HG03045 (cell line): ENCODE results near the gene LEPR.
"Not testable (repeated sequence)": the region's sequence is repeated elsewhere in the genome, so short reads cannot be mapped to it uniquely, and the experiment has no call there.

Experiments used
- ATAC-seq: cut with Tn5 transposase; IDR thresholded peaks from one replicate; pipeline ENCODE4 v1.9.1; 2021; ENCODE audit warnings: mild to moderate bottlenecking, moderate library complexity; ENCODE audit not compliant: unreplicated experiment

LEPR gene

DNA sequence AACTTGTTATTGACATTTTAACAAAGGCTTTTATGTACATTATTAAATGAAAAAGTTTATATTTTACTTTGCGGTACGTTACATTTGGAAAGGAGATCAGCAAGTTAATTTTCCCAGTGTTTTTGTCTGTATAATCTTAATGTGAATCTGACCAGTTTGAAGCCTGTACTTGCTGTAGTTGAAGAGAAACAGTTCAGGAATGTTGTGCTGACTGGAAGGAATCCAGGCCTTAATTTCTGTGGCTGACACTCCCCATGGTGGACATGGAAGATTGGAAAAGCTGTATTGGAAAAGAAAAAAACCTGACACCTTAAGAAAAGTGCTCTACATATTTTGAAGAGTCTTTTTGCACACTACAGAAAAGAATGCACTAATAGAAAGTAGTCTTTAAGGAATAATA, 15.5 kb downstream of the LEPR start:
- no peak for ATAC-seq

DNA sequence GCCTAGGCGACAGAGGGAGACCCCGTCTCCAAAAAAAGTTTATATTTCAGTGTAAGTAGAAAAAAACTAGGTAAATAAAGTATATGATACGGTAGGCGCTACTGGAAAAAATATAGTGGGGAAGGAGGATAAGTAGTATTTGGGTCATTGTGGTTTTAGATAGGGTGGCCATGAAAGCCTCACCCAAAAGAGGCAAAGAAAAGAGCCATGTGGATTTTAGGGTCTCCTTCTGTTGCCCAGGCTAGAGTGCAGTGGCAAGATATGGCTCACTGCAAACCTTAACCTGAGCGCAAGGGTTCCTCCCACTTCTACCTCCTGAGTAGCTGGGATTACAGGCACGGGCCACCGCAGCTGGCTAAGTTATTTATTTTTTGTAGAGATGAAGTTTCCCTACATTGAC, 17.1 kb downstream of the LEPR start:
- ATAC-seq, result no peak

- ATAC-seq, result no peak
These were observed 19.9 kb downstream of the LEPR start for GRCh38 chr1:65440322-65440900.

DNA sequence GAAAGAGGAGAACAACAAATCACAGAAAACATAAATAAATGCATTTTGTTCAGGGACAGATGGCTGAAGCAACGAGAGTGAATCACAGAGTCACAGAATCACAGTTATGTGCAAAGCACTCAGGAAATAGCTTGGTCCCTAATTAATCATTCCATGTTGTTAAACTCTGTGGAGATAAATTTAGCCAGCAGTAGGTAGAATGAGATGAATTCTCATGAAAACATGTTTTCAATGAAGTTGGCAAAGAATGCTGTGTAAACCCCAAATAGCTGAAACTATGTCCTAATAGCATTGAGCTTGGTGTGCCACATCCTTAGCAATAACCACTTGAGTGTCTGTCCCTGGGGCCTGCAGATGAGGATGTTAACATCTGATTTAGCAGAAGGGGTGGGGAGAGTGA, 20.4 kb downstream of the LEPR start:
- no peak for ATAC-seq

DNA sequence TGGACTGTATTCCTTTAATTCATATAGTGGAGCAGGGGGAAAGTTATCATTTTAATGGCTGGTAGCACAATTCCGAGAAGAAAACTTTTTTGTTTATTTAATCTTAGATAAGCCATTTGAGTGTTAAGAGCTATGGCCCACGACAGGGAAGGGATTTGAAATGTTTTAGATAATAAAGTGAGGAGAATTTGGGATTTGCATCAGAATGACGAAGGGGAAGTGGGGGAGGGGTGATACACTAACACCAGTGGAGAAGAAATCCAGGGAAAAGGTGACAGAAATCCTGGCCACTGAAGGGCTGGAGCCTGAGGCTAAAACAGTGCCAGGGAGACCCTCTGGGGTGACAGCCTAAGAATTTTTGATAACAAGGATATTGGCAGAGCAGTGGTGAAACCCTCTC, 21.0 kb downstream of the LEPR start:
- ATAC-seq, result no peak

DNA sequence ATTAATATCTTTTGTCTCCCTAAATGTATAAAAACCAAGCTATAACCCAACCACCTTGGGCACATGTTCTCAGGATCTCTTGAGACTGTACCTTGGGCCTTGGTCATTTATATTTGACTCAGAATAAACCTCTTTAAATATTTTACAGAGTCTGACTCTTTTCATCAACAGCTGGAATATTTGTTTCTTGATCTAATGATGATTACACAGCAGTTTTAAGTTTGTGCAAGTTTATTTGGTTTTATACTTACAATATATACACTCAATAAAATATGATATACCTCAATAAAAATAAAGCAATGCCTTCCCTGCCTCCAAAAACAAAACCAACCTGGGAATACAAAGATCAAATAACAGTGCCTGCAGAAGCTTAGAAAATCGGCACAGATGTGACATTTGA, 22.0 kb downstream of the LEPR start:
- ATAC-seq, result no peak

DNA sequence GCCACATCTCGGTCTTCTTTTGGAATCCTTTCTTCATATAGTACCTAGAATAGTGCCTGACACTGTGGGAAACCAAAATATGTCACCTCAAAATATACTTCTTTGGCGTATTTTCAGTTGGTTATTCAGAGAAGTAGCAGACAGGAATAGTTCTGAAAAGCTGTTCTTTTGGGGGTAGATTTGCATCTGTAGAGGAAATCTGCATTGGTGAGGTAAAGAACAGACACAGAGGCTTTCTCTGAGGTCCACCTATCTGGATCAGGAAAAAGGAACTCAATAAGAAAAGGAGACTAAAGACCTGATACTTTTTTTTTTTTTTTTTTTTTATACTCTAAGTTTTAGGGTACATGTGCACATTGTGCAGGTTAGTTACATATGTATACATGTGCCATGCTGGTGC, 23.2 kb downstream of the LEPR start:
- no peak for ATAC-seq

- ATAC-seq, result no peak
These were observed 23.7 kb downstream of the LEPR start for GRCh38 chr1:65444128-65444640.

GRCh38 chr1:65445837-65446236, 25.4 kb downstream of the LEPR start:
- ATAC-seq, result no peak

- ATAC-seq, result no peak
These were observed 28.9 kb downstream of the LEPR start for GRCh38 chr1:65449214-65449823.

DNA sequence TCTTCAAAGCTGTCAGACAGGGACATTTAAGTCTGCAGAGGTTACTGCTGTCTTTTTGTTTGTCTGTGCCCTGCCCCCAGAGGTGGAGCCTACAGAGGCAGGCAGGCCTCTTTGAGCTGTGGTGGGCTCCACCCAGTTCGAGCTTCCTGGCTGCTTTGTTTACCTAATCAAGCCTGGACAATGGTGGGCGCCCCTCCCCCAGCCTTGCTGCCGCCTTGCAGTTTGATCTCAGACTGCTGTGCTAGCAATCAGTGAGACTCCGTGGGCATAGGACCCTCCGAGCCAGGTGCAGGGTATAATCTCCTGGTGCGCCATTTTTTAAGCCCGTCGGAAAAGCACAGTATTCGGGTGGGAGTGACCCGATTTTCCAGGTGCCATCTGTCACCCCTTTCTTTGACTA, 35.2 kb downstream of the LEPR start:
- ATAC-seq, result not testable (repeated sequence)

DNA sequence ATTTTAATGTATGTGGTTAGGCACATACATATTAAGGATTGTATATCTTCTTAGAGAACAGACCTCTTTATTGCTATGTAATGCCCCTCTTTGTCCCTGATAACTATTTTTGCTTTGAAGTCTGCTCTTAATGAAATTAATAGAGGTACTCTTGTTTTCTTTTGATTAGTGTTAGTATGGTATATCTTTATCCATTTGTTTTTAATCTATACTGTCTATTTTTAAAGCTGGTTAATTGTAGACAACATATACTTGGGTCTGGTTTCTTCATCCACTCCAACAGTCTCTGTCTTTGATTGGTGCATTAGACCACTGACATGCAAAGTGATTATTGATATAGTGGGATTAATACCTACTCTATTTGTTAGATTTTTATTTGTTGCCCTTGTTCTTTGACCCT, 36.0 kb downstream of the LEPR start:
- ATAC-seq, result no peak

GRCh38 chr1:65457868-65458267, 37.4 kb downstream of the LEPR start:
- no peak for ATAC-seq

DNA sequence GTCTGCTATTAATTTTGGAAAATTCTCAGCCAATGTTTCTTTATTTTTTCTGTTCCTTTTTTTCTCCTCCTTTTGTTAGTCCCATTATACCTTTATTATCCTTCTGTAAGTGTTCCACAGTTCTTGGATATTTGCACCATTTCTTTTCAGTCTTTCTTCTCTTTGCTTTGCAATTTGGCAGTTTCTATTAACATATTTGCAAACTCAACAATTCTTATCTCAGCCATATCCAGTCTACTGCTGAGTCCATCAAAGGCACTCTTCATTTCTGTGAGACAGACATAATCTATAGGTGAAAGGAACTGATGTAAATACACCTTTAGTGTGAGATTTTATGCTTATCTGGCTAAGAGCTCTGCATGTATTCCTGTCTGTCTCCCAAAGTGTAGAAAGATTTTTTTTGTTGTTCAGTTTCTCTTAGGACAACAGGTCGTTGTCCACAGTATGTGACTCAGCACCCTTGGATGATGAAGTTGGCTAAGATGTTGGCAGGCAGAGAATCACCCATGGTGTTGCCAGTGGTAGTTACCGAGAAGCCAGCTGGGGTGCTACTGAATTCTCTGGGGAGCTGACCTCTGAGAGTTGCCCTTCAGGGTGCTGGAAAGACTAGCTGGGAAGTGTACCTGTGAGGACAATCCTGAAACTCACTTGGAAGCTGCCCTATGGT, 38.4 kb downstream of the LEPR start:
- no peak for ATAC-seq

DNA sequence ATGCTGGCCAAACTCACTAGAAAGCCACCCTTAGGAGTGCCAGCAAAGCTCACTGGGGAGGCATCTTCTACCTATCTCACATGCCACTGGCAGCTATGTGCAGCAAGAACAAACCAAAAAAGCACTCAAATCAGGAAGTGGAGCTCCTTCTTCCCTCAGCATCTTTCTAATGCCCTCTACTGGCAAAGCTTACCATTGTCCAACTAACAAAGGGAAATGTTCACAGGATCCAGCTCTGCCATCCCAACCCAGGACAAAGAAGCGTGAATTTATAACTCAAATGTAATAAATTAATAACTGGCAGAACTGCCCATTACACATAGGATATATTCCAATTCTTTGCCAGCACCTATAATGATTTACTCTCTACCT, 38.9 kb downstream of the LEPR start:
- no peak for ATAC-seq

DNA sequence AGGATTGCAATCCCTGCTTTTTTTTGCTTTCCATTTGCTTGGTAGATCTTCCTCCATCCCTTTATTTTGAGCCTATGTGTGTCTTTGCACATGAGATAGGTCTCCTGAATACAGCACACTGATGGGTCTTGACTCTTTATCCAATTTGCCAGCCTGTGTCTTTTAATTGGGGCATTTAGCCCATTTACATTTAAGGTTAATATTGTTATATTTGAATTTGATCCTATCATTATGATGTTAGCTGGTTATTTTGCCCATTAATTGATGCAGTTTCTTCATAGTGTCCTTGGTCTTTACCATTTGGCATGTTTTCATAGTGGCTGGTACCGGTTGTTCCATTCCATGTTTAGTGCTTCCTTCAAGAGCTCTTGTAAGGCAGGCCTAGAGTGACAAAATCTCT, 45.4 kb downstream of the LEPR start:
- not testable (repeated sequence) for ATAC-seq

DNA sequence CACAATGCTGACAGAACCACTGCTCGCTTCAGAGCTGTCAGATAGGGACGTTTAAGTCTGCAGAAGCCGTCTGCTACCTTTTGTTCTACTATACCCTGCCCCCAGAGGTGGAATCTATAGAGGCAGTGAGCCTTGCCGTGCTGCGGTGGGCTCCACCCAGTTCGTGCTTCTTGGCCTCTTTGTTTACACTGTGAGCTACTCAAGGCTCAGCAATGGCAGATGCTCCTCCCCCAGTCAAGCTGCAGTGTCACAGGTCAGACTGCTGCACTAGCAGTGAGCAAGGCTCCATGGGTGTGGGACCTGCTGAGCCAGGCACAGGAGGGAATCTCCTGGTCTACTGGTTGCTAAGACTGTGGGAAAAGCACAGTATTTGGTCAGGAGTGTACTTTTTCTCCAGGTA, 47.1 kb downstream of the LEPR start:
- no peak for ATAC-seq

- ATAC-seq, result no peak
These were observed 48.8 kb downstream of the LEPR start for GRCh38 chr1:65469126-65469888.

DNA sequence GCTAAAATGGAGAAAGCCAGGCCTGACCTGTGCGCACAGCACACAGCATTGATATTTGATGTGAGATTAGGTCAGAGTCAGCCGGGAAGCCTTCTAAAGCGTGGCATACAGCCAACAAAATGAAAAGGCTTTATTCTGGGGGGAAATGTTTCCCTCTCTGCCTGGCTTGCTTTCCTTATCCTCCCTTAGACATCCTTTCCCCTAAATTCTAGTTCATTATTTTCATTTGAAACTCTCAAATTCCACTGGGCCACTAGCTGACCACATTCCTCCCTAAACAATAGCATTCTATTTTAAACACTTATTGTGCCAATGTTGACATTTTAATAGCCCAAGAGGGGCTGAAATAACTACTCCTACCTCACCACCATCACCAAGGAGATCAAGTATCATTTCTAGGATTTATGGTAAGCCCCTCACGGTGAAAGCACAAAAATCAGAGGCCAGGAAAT, 49.4 kb downstream of the LEPR start:
- ATAC-seq, result no peak
